Small intestine (tissue), 7 donors: Measurements from ENCODE around the gene TSTD1. TPM values are rescaled to one million over a fixed set of nuclear protein-coding genes. Genes with fewer than 3 reads are reported as not detected.
A peak's percentile ranks its signal among the peaks of the same experiment; 100 is the strongest.
"Not testable (repeated sequence)": the region's sequence is repeated elsewhere in the genome, so short reads cannot be mapped to it uniquely, and the experiment has no call there.

Experiments used
- DNase-seq, 2 donors: peaks; one replicate each; pipeline versions ENCODE4 v3.0.0 to v3.0.0-alpha.2; 2013
- FAIRE-seq: peaks from 2 replicates; lab custom pipeline; 2012; peaks lifted over from hg19 to GRCh38; lab: Jason Lieb, UNC
- H3K27ac ChIP-seq, 3 donors: one replicate each; pipeline ENCODE4 v1.5.1; 2013; ENCODE audit warnings: low read length in 2 of 3, mild to moderate bottlenecking in 2 of 3, control low read depth in 1 of 3, inconsistent platforms in 1 of 3, low read depth in 1 of 3, moderate library complexity in 1 of 3
- H3K27me3 ChIP-seq, 3 donors: one replicate each; pipeline ENCODE4 v1.6.1; 2013; ENCODE audit warnings: low read length in 3 of 3, inconsistent platforms in 1 of 3; ENCODE audit not compliant: control insufficient read depth in 3 of 3, insufficient read depth in 3 of 3
- H3K36me3 ChIP-seq, 3 donors: one replicate each; pipeline ENCODE4 v1.6.1; 2013; ENCODE audit warnings: low read length in 3 of 3, inconsistent platforms in 1 of 3, low read depth in 1 of 3, mild to moderate bottlenecking in 1 of 3, moderate library complexity in 1 of 3; ENCODE audit not compliant: control insufficient read depth in 3 of 3, insufficient read depth in 2 of 3
- H3K4me1 ChIP-seq, 3 donors: one replicate each; pipeline ENCODE4 v1.6.1; 2013; ENCODE audit warnings: low read length in 2 of 3, inconsistent platforms in 1 of 3, low read depth in 1 of 3, mild to moderate bottlenecking in 1 of 3, moderate library complexity in 1 of 3; ENCODE audit not compliant: control insufficient read depth in 3 of 3, insufficient read depth in 2 of 3
- H3K4me3 ChIP-seq, 3 donors: one replicate each; pipeline ENCODE4 v1.5.1; 2013; ENCODE audit warnings: low read length in 3 of 3, control low read depth in 1 of 3, inconsistent platforms in 1 of 3, low read depth in 1 of 3, mild to moderate bottlenecking in 1 of 3, moderate library complexity in 1 of 3
- H3K9me3 ChIP-seq, 2 donors: one replicate each; pipeline ENCODE4 v1.6.1; 2013; ENCODE audit warnings: low read depth in 1 of 2, low read length in 1 of 2; ENCODE audit not compliant: control insufficient read depth in 2 of 2, insufficient read depth in 1 of 2
- WGBS, 3 donors: extraction: QIAGEN DNeasy Blood & Tissue Kit; methylation state at CpG; one replicate each; pipeline ENCODE4 v1.1.7; 2013; 5-methylcytosine and 5-hydroxymethylcytosine counted together
- polyA plus RNA-seq, 4 donors: library from polyadenylated mRNA; stranded (reverse) in 3 of 4; unstranded in 1 of 4; fragments of 200-250 nt in 3 of 4; fragments of 120-200 nt in 1 of 4; gene quantifications; one replicate each; pipeline versions ENCODE4 v1.2.1 to v1.2.3, GENCODE V29; 2013
- donor health status: healthy with polysubstance abuse.
- donor health status: control.
- donor health status: control.
- donor health status: Bipolar disorder and iron deficiency.
- donor health status: healthy.

Gene TSTD1
- polyA plus RNA-seq, 4 donors = 65.8 to 185 (median 97.8) TPM

- DNase-seq (no peak), FAIRE-seq (no peak)
- H3K4me1 ChIP-seq = no peaks in the 10 kb centered on the region
- H3K27me3 ChIP-seq = peaks cover 0 to 5% (median 0%) of the 10 kb centered on the region in 3 donors
- no peak overlapping the region for H3K27ac ChIP-seq
- no peak overlapping the region for H3K4me3 ChIP-seq
- WGBS, 3 donors = 62 to 74% (median 63%) methylated on average over 3 of the region's 3 CpGs
- H3K9me3 ChIP-seq = peaks cover 0 to 4% of the 10 kb centered on the region in 2 donors
- H3K36me3 ChIP-seq = no peaks in the 10 kb centered on the region
These were observed 27.9 kb upstream of the TSTD1 start for GRCh38 chr1:161066694-161067093.

- not testable (repeated sequence) for FAIRE-seq, H3K27ac ChIP-seq, H3K9me3 ChIP-seq, H3K4me1 ChIP-seq, H3K4me3 ChIP-seq, H3K36me3 ChIP-seq, H3K27me3 ChIP-seq, DNase-seq
- WGBS, 3 donors = 92 to 94% (median 92%) methylated on average over 7 of the region's 7 CpGs
These were observed 26.9 kb upstream of the TSTD1 start for GRCh38 chr1:161065681-161066080.

DNA sequence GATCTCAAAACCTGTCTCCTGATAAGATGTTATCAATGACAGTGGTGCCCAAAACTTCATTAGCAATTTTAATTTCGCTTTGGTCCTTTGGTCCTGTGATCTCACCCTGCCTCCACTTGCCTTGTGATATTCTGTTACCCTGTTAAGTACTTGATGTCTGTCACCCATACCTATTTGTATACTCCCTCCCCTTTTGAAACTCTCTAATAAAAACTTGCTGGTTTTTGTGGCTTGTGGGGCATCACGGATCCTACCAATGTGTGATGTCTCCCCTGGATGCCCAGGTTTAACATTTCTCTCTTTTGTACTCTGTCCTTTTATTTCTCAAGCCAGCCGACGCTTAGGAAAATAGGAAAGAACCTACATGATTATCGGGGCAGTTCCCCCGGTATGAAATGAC is 25.2 kb upstream of the TSTD1 start:
- not testable (repeated sequence) for FAIRE-seq, DNase-seq, H3K9me3 ChIP-seq, H3K27me3 ChIP-seq, H3K27ac ChIP-seq, H3K36me3 ChIP-seq, H3K4me1 ChIP-seq, H3K4me3 ChIP-seq
- 54 to 63% (median 59%) methylated on average over 6 of the region's 6 CpGs for WGBS, 3 donors

DNA sequence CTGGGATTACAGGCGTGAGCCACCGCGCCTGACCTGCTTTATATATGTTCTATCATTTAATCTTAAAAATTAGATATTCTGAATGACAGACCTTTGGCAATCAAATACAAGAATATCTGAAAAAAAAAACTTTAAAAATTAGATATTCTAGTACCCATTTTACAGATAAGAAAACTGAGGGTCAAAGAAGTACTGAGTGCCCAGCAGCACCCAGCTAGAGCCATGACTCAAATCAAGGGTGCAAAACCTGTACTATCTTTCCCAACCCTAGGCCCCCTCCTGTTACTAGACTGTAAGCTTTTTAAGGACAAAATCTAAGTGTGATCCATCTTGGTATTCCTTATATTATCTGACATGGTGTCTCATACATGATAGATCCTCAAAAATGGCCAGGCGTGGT is 22.7 kb upstream of the TSTD1 start:
- Histone ChIP-seq H3K4me3 (no peak overlapping the region), H3K27me3 (peaks cover 0 to 5% (median 0%) of the 10 kb centered on the region in 3 donors), H3K4me1 (no peaks in the 10 kb centered on the region), H3K27ac (no peak overlapping the region), H3K36me3 (no peaks in the 10 kb centered on the region), H3K9me3 (no peaks in the 10 kb centered on the region)
- FAIRE-seq = no peak
- WGBS, 3 donors = 89 to 94% (median 92%) methylated on average over 4 of the region's 4 CpGs
- no peak for DNase-seq

DNA sequence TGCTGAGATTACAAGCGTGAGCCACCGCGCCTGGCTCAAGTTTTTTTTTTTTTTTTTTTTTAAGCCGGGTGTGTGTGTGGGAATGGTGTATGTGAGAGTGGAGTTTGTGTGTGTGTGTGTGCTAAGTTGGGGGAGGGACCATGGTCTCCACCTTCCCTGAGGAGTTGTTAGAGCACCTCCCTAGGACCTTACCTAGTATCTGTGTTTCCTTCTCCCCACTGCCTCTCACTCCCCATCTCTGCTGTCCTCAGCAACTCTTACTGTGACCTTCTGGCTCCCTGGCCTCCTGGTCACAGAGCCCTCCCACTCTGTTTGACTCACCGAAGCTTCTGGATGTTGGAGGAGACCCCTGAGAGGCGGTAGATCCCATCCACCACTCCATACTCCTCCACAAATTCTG is 20.5 kb upstream of the TSTD1 start:
- peaks cover 0 to 9% (median under 1%) of the 10 kb centered on the region in 3 donors for H3K27me3 ChIP-seq
- FAIRE-seq (no peak), DNase-seq (peak in 1 of 2 donors; percentile 0)
- WGBS, 3 donors = 65 to 81% (median 68%) methylated on average over 6 of the region's 6 CpGs
- no peak overlapping the region for H3K4me3 ChIP-seq
- H3K4me1 ChIP-seq = no peaks in the 10 kb centered on the region
- no peaks in the 10 kb centered on the region for H3K9me3 ChIP-seq
- no peaks in the 10 kb centered on the region for H3K36me3 ChIP-seq
- H3K27ac ChIP-seq = no peak overlapping the region

DNA sequence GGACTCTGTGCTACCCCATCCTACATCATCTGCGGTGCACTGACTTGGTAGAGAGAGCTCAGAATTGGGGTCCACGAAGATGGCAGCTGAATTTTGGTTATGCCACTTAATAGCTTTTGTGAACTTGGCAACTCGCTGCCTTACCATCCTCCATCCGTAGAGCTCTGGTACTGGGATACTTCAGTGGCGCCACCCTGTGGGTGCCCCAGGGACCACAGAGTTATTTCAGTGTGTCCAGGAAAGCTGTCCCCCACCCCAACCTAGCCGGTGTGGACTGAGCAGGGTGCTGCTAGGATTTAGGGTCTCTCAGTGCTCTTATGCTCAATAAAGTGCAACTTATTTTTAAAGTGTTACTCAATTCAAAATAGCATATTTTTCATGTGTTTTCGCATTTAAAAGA is 16.0 kb upstream of the TSTD1 start:
- Histone ChIP-seq H3K27ac (no peak overlapping the region), H3K36me3 (peaks cover 0 to 2% (median 0%) of the 10 kb centered on the region in 3 donors), H3K4me3 (no peak overlapping the region), H3K9me3 (no peaks in the 10 kb centered on the region), H3K4me1 (peaks cover 0 to 3% (median 0%) of the 10 kb centered on the region in 3 donors), H3K27me3 (peaks cover 0 to 5% (median 3%) of the 10 kb centered on the region in 3 donors)
- FAIRE-seq (no peak), DNase-seq (no peak)
- WGBS, 3 donors = 71 to 87% (median 87%) methylated on average over 7 of the region's 7 CpGs

GRCh38 chr1:161054232-161054631 is 15.5 kb upstream of the TSTD1 start:
- 88 to 93% (median 88%) methylated on average over 4 of the region's 4 CpGs for WGBS, 3 donors
- Histone ChIP-seq H3K27me3 (peaks cover 0 to 5% (median 3%) of the 10 kb centered on the region in 3 donors), H3K27ac (no peak overlapping the region), H3K36me3 (peaks cover 0 to 2% (median 0%) of the 10 kb centered on the region in 3 donors), H3K4me1 (peaks cover 0 to 3% (median 0%) of the 10 kb centered on the region in 3 donors), H3K4me3 (no peak overlapping the region), H3K9me3 (peaks cover 0 to 5% of the 10 kb centered on the region in 2 donors)
- DNase-seq (no peak), FAIRE-seq (no peak)

- Histone ChIP-seq H3K27me3 (peaks cover 0 to 6% (median 3%) of the 10 kb centered on the region in 3 donors), H3K9me3 (peaks cover 0 to 17% of the 10 kb centered on the region in 2 donors), H3K4me3 (no peak overlapping the region), H3K4me1 (peaks cover 0 to 3% (median 0%) of the 10 kb centered on the region in 3 donors), H3K27ac (no peak overlapping the region), H3K36me3 (peaks cover 0 to 2% (median 0%) of the 10 kb centered on the region in 3 donors)
- no peak for DNase-seq
- 79 to 96% (median 93%) methylated on average over 3 of the region's 3 CpGs for WGBS, 3 donors
- FAIRE-seq = no peak
These were observed 14.1 kb upstream of the TSTD1 start for GRCh38 chr1:161052899-161053298.

GRCh38 chr1:161051219-161051618 is 12.5 kb upstream of the TSTD1 start:
- Histone ChIP-seq H3K9me3 (peaks cover 0 to 29% of the 10 kb centered on the region in 2 donors), H3K4me1 (peaks cover 0 to 4% (median 3%) of the 10 kb centered on the region in 3 donors), H3K27me3 (peaks cover 0 to 6% (median 3%) of the 10 kb centered on the region in 3 donors), H3K36me3 (peaks cover 0 to 2% (median 0%) of the 10 kb centered on the region in 3 donors), H3K27ac (no peak overlapping the region), H3K4me3 (no peak overlapping the region)
- DNase-seq (no peak), FAIRE-seq (no peak)
- WGBS, 3 donors = 90 to 94% (median 92%) methylated on average over 10 of the region's 10 CpGs
